Measurements from ENCODE around the gene PPP1R2.

DNA sequence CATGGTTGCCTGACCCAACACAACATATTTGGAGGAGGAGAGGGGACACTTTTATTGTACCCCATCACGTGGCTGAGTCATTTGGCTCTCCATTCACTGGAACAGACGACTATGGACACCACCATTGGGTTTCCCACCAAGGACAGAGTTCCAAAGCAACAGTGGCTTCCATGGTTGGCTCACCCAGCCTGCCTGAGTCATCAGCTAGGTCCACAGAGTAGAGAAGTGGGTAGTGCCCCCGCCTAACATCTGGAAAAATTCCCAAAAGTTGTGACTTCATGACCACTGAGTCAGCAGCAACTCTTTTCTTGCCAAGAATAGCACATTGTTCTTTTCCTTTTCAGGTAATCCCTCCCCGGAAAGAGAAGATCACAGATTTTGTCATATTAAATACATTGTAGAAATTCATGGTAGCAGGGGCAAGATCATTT is 3.0 kb upstream of the PPP1R2 start:
- TF ChIP-seq CTCF (IDR thresholded peaks at IDR 0.05) (no peak), POLR2A (IDR thresholded peaks at IDR 0.05) (no peak)

Data from lower leg skin (tissue), 3 donors.